ENCODE data around the gene UGGT1. TPM values are rescaled to one million over a fixed set of nuclear protein-coding genes. Genes with fewer than 3 reads are reported as not detected.

The UGGT1 gene
- total RNA-seq, 1 experiment from 2014 or later = 51.8 TPM

DNA sequence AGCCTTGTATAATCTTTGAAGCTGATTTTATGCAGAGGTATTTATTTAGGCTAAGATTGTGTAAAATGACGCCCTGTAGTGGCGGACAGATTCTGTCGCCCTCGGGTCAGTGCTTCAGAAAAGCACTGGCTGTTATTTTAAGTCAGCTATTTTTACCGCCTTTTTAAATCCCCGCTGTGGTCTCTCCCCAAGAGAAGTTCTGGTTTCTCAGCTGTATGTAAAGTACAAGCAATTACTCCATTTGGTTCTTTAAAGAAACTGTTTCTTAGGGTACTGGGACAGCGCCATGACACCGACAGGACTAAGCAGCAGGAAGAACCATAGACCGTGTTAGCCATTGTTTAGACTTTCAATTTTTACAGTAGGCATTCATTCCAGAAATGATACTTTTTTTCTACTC lies 65.0 kb downstream of the UGGT1 start:
- intact Hi-C loops (cut with micrococcal nuclease) = no loop called here
- no peak for DNase-seq (ENCODE audit: low read depth, low spot score)
- Histone ChIP-seq H3K27me3 (ENCODE audit: insufficient read depth, low read length) (no peaks in the 10 kb centered on the region), H3K27ac (ENCODE audit: low read depth, low read length) (no peak overlapping the region), H2AFZ (ENCODE audit: low read depth, low read length, poor library complexity, severe bottlenecking) (no peak overlapping the region), H3K9me2 (ENCODE audit: insufficient read depth) (no peaks in the 10 kb centered on the region), H3K4me2 (ENCODE audit: low read length) (no peak overlapping the region), H4K20me1 (ENCODE audit: insufficient read depth) (no peaks in the 10 kb centered on the region), H3K9ac (ENCODE audit: low read length) (no peak overlapping the region), H3K36me3 (ENCODE audit: control insufficient read depth in 1 of 2, insufficient read depth in 2 of 2, low read length in 2 of 2) (peaks cover 10 to 32% of the 10 kb centered on the region in 2 experiments; a peak in 3 of 4 replicates), H3K9me3 (ENCODE audit: control insufficient read depth in 1 of 2, insufficient read depth in 1 of 2, low read depth in 1 of 2, low read length in 2 of 2) (no peaks in the 10 kb centered on the region), H3K4me3 (replicated peaks in 1 of 2; ENCODE audit: low read depth in 1 of 2, low read length in 2 of 2) (no peak overlapping the region), H3K79me2 (ENCODE audit: insufficient read depth, low read length) (no peaks in the 10 kb centered on the region), H3K4me1 (ENCODE audit: control insufficient read depth in 1 of 2, insufficient read depth in 2 of 2, low read length in 2 of 2) (no peaks in the 10 kb centered on the region)
- ATAC-seq = no peak
- no peak for TF ChIP-seq CBX3 (IDR thresholded peaks at IDR 0.05; ENCODE audit: low read depth)
- TF ChIP-seq, protein P1, sequence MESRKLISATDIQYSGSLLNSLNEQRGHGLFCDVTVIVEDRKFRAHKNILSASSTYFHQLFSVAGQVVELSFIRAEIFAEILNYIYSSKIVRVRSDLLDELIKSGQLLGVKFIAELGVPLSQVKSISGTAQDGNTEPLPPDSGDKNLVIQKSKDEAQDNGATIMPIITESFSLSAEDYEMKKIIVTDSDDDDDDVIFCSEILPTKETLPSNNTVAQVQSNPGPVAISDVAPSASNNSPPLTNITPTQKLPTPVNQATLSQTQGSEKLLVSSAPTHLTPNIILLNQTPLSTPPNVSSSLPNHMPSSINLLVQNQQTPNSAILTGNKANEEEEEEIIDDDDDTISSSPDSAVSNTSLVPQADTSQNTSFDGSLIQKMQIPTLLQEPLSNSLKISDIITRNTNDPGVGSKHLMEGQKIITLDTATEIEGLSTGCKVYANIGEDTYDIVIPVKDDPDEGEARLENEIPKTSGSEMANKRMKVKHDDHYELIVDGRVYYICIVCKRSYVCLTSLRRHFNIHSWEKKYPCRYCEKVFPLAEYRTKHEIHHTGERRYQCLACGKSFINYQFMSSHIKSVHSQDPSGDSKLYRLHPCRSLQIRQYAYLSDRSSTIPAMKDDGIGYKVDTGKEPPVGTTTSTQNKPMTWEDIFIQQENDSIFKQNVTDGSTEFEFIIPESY (IDR thresholded peaks at IDR 0.05; ENCODE audit: extremely low read depth, insufficient replicate concordance, low read length) = no peak
- TF ChIP-seq EZH2 (IDR thresholded peaks at IDR 0.05) = no peak
- TF ChIP-seq POLR2AphosphoS5 (IDR thresholded peaks at IDR 0.05; ENCODE audit: low read depth, low read length) = no peak
- ChIA-PET POLR2A (no interaction called here), RAD21 (ENCODE audit: low non-redundant PET in 1 of 2, low total read pairs in 2 of 2, uncharacterized antibody in 2 of 2, unreplicated experiment in 2 of 2) (no interaction called here), CTCF (no interaction called here)
- no TSS peak for BruUV-seq (replicated peaks)

- H3K9me3 ChIP-seq (ENCODE audit: control insufficient read depth in 1 of 2, insufficient read depth in 1 of 2, low read depth in 1 of 2, low read length in 2 of 2) = no peaks in the 10 kb centered on the region
- no peak overlapping the region for H3K9ac ChIP-seq (ENCODE audit: low read length)
- RAD21 ChIA-PET (ENCODE audit: low non-redundant PET in 1 of 2, low total read pairs in 2 of 2, uncharacterized antibody in 2 of 2, unreplicated experiment in 2 of 2) = no interaction called here
- TF ChIP-seq ELF1 (IDR thresholded peaks at IDR 0.05; ENCODE audit: borderline replicate concordance, low read depth) = no peak
- no peak for TF ChIP-seq JUND (IDR thresholded peaks at IDR 0.05)
- TF ChIP-seq, protein P2, sequence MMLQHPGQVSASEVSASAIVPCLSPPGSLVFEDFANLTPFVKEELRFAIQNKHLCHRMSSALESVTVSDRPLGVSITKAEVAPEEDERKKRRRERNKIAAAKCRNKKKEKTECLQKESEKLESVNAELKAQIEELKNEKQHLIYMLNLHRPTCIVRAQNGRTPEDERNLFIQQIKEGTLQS (IDR thresholded peaks at IDR 0.05) = no peak
- TF ChIP-seq POLR2A (IDR thresholded peaks at IDR 0.05; ENCODE audit: borderline replicate concordance, extremely low read depth, insufficient read depth, insufficient read length) = no peak
- TF ChIP-seq CBX3 (IDR thresholded peaks at IDR 0.05; ENCODE audit: low read depth) = no peak
- TF ChIP-seq, protein P3, sequence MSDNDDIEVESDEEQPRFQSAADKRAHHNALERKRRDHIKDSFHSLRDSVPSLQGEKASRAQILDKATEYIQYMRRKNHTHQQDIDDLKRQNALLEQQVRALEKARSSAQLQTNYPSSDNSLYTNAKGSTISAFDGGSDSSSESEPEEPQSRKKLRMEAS (IDR thresholded peaks at IDR 0.05) = no peak
- TF ChIP-seq SRF (IDR thresholded peaks at IDR 0.05; ENCODE audit: low read depth) = no peak
- no peak for TF ChIP-seq EZH2phosphoT487 (IDR thresholded peaks at IDR 0.05; ENCODE audit: borderline replicate concordance)
- TF ChIP-seq, protein P1 (IDR thresholded peaks at IDR 0.05; ENCODE audit: extremely low read depth, insufficient replicate concordance, low read length) = no peak
- no peak for TF ChIP-seq YY1 (IDR thresholded peaks at IDR 0.05; ENCODE audit: extremely low read depth, insufficient replicate concordance, low read depth, low read length)
- TF ChIP-seq RAD21 (IDR thresholded peaks at IDR 0.05; ENCODE audit: low read depth) = no peak
- TF ChIP-seq SP1 (IDR thresholded peaks at IDR 0.05; ENCODE audit: low read depth) = no peak
- no peak for TF ChIP-seq ZNF274 (IDR thresholded peaks at IDR 0.05; ENCODE audit: low read depth, low read length)
Observed at GRCh38 chr2:128156812-128157211, 65.8 kb downstream of the UGGT1 start.

More at GRCh38 chr2:128156812-128157211, 65.8 kb downstream of the UGGT1 start:
- H2AFZ ChIP-seq (ENCODE audit: low read depth, low read length, poor library complexity, severe bottlenecking) = no peak overlapping the region
- ATAC-seq = no peak
- CTCF ChIA-PET = no interaction called here
- no peak for DNase-seq (ENCODE audit: low read depth, low spot score)
- no peaks in the 10 kb centered on the region for H3K9me2 ChIP-seq (ENCODE audit: insufficient read depth)
- peaks cover 10 to 39% of the 10 kb centered on the region in 2 experiments; a peak in 3 of 4 replicates for H3K36me3 ChIP-seq (ENCODE audit: control insufficient read depth in 1 of 2, insufficient read depth in 2 of 2, low read length in 2 of 2)
- intact Hi-C loops (cut with micrococcal nuclease) = no loop called here
- no peak overlapping the region for H3K4me3 ChIP-seq (replicated peaks in 1 of 2; ENCODE audit: low read depth in 1 of 2, low read length in 2 of 2)
- no peaks in the 10 kb centered on the region for H3K4me1 ChIP-seq (ENCODE audit: control insufficient read depth in 1 of 2, insufficient read depth in 2 of 2, low read length in 2 of 2)
- H3K27ac ChIP-seq (ENCODE audit: low read depth, low read length) = no peak overlapping the region
- H3K79me2 ChIP-seq (ENCODE audit: insufficient read depth, low read length) = no peaks in the 10 kb centered on the region
- POLR2A ChIA-PET = no interaction called here
- H4K20me1 ChIP-seq (ENCODE audit: insufficient read depth) = no peaks in the 10 kb centered on the region
- BruUV-seq (replicated peaks) = no TSS peak
- H3K27me3 ChIP-seq (ENCODE audit: insufficient read depth, low read length) = no peaks in the 10 kb centered on the region
- H3K4me2 ChIP-seq (ENCODE audit: low read length) = no peak overlapping the region

All from HCT116 (cell line).